Hippocampal formation (tissue), 2 donors: Measurements from ENCODE around the gene SLC25A21.
"Not testable (repeated sequence)": the region's sequence is repeated elsewhere in the genome, so short reads cannot be mapped to it uniquely, and the experiment has no call there.

Experiments used
- DNase-seq, 2 donors: peaks; one replicate each; lab custom pipeline; 2025; lab: John Stamatoyannopoulos, UW

SLC25A21 gene

GRCh38 chr14:36986407-36986806, 186.0 kb downstream of the SLC25A21 start:
- DNase-seq, result no peak

DNA sequence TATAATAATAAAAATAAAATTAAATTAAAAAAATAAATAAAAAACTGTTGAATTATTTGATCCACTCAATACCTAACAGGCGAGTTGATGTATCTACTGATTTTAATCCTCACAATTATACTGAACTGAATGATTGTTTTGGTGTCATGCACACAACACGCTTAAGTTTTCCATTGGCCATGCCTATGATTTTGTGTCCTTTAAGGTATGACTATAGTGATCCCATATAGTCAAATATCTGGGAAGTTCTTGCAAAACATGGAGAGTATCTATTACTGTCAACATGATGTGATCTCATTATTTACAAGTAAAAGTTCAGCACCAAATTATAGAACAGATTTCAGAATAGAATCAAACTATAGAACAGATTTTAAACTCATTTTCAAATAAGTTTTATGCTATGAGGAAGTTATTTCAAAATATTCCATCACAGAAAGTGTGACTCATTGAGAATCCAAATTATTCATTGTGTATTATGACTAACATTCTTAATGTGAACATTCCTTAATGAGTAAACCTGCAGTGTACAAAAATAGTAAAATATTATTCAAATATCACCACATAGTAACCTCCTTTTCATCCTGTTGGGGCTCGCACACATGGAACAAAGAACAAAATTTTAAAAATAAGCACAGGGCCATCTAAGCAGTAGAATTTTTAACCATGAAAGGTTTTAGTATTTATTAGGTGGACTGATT, 190.4 kb downstream of the SLC25A21 start:
- DNase-seq, result no peak

DNA sequence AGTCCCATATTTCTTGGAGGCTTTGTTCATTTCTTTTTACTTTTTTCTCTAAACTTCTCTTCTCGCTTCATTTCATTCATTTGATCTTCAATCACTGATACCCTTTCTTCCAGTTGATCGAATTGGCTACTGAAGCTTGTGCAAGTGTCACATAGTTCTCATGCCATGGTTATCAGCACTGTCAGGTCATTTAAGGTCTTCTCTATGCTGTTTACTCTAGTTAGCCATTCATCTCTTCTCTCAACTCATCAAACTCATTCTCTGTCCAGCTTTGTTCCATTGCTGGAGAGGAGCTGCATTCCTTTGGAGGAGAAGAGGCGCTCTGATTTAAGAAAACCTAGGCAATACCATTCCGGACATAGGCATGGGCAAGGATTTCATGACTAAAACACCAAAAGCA, 192.0 kb downstream of the SLC25A21 start:
- DNase-seq, result not testable (repeated sequence)

- DNase-seq, result no peak
Observed at GRCh38 chr14:36979863-36980262, 192.5 kb downstream of the SLC25A21 start.

- no peak for DNase-seq
Observed at GRCh38 chr14:36976571-36977023, 195.8 kb downstream of the SLC25A21 start.

- no peak for DNase-seq
Observed at GRCh38 chr14:36975834-36976233, 196.6 kb downstream of the SLC25A21 start.

DNA sequence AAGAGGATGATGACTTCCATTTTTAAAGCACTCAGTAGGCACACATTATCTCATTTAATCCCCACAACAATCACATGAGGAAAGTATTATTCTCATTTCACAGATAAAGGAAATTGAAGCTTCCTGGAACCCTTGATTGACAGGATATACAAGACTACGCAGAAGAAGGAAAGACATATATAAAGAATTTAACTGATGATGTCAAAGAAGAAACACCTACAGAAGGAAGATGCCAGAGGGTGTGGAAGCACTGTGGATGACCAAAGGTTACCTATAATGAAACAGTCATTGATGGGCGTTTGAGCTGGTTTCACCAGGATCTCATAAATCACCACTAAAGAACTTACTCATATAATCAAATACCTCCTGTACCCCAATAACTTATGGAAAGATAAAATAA, 197.4 kb downstream of the SLC25A21 start:
- DNase-seq, result no peak

DNA sequence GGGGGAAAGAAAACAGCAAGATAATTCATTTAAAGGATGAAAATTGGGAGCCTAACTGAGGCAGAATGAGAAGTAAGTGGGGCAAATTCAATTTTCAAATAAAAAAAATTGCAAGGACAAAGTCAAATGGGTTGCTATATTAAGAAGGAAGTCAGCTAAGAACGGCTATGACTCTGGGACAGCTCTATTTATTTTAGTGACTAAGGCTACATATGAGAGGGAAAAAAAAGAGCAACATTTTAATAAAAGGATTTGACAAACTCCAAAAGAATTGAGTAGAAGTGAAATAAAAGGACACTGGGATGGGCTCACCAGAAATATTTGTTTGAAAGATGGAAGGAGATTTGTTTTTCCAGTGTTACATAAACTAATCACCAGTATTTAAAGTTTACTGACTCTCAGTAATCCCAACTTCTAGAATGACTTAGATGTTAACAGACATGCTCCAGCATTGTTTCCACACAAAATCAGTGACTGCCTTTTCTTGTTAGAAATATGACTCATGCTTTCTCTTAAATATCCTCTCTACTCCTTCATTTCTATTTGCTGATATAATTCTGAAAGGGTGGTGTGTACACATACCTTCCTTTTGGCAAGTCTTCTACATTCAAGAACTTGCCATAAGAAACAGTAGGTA, 198.5 kb downstream of the SLC25A21 start:
- no peak for DNase-seq

DNA sequence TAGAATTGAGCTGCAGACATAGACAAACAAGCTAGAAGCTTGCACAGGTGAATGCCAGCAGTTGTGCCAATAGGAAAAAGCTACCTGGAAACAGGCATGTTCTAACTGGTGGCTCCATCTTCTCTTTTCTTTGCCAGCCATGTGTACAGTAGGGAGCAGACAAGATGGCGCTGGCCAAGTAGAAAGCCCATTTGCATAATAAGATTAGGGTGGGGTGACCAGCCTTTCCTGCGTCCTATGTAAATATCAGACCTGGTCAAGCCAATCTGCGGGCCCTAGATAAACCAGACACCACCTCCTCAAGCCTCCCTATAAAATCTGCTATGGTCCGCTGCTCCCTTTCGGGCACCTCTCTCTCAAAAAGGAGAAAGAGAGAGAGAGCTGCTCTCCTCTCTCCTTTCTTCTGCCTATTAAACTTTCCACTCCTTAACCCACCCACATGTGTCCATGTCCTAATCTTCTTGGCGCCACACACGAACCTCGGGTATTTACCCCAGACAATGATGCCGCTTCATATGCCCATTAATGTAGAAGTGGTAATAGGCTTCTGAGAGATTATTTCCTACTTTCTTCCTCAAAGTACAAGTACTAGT, 201.0 kb downstream of the SLC25A21 start:
- DNase-seq, result no peak

DNA sequence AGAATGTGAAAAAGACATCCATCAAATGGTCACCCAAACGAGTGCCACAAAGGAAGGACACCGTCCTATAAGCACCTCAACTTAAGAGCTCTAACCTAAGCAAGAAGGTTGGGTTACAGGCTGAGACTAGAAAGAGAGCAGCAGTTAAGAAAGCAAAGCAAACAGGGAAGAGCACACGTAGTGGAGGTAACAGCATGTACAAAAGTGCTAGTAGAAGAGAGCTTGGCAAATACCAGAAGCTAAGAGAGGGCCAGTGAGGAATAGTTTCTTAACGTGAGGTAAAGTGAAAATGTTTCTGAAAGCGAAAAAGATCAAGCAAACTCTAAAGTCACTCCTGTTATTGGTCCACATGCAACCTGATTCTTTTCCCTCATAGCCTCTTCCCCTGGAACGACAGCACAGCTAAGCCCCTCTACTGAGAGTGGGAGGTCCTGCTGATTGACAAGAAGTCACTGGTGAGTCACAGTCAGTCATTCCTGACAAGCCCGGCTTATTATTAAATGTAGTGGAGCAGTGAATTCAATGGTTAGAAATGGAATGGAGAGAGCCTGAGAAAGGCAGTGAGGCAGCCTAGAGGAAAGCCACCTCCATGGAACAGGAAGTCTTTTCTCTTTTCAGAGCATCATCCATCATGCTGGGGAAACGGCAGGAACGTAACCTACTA, 204.4 kb downstream of the SLC25A21 start:
- no peak for DNase-seq

GRCh38 chr14:36955967-36956366, 216.4 kb downstream of the SLC25A21 start:
- DNase-seq, result no peak

GRCh38 chr14:36955376-36955775, 217.0 kb downstream of the SLC25A21 start:
- no peak for DNase-seq

DNA sequence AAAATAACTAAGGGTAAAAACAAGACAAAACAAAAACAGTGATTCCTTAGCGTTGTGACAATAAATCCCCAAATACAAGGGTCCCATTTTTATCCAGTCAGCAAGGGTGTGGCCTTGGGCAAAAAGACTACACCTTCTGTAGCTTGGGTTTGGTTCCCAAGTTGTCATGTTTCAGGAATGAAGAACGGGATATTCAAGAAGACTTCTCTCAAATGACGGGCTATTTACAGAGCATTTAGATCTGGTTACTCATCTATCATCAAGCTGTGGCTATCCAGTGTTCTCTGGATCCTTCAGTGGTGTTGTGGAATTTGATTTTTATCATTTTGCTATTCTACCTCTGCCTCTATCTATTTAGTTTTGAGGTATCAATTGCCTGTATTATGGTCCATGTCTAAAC, 219.7 kb downstream of the SLC25A21 start:
- no peak for DNase-seq

DNA sequence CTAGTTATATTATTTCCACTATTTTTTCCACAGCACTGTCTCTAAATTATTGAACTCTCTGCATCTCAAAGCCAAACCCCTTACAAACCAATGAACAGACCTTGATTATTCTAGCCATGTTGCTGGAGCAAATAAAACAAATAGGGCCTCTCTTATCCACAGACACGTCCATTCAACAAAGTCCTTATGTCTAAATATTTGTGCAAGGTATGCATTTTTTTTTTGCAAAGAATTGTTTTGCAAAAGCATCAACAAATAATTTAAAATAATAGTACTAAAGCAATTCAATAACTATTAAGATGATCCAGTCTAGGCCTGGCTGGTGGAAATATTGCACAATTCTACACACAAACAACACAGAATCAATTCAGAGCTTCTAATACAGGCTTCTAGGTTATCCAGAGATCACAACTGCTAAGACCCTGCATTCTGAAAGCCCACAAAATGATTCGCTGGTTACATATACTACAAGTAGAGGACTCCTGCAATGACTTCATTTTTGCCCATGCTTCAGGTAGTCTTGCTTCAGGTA, 221.0 kb downstream of the SLC25A21 start:
- DNase-seq, result no peak

GRCh38 chr14:36950812-36951211, 221.6 kb downstream of the SLC25A21 start:
- DNase-seq, result no peak

- DNase-seq, result no peak
Observed at GRCh38 chr14:36949371-36949770, 223.0 kb downstream of the SLC25A21 start.

GRCh38 chr14:36948157-36948859, 224.1 kb downstream of the SLC25A21 start:
- no peak for DNase-seq

GRCh38 chr14:36947362-36947761, 225.0 kb downstream of the SLC25A21 start:
- DNase-seq, result no peak

- no peak for DNase-seq
Observed at GRCh38 chr14:36946872-36947271, 225.5 kb downstream of the SLC25A21 start.

- no peak for DNase-seq
Observed at GRCh38 chr14:36944307-36945010, 227.9 kb downstream of the SLC25A21 start.
